ENCODE results near the gene SLC6A15.
A peak's percentile ranks its signal among the peaks of the same experiment; 100 is the strongest.

The SLC6A15 gene

GRCh38 chr12:84874825-84875139 is 37.8 kb downstream of the SLC6A15 start:
- no peak for DNase-seq (ENCODE audit: low spot score)

- peak; percentile 52 for DNase-seq (ENCODE audit: low spot score)
Measured at GRCh38 chr12:84874125-84874824, 38.3 kb downstream of the SLC6A15 start.

GRCh38 chr12:84862186-84862585 is 50.4 kb downstream of the SLC6A15 start:
- DNase-seq (ENCODE audit: low spot score): no peak

GRCh38 chr12:84860718-84861117 is 51.9 kb downstream of the SLC6A15 start:
- no peak for DNase-seq (ENCODE audit: low spot score)

GRCh38 chr12:84858796-84859195 is 53.8 kb downstream of the SLC6A15 start:
- no peak for DNase-seq (ENCODE audit: low spot score)

- peak; percentile 1 for DNase-seq (ENCODE audit: low spot score)
Measured at GRCh38 chr12:84857525-84858208, 54.9 kb downstream of the SLC6A15 start.

GRCh38 chr12:84856156-84856900 is 56.3 kb downstream of the SLC6A15 start:
- peak; percentile 9 for DNase-seq (ENCODE audit: low spot score)

- DNase-seq (ENCODE audit: low spot score): no peak
Measured at GRCh38 chr12:84843593-84844144, 68.9 kb downstream of the SLC6A15 start.

- DNase-seq (ENCODE audit: low spot score): peak; percentile 39
Measured at GRCh38 chr12:84842406-84843013, 70.1 kb downstream of the SLC6A15 start.

- no peak for DNase-seq (ENCODE audit: low spot score)
Measured at GRCh38 chr12:84841591-84841990, 71.0 kb downstream of the SLC6A15 start.

GRCh38 chr12:84840356-84840755 is 72.2 kb downstream of the SLC6A15 start:
- no peak for DNase-seq (ENCODE audit: low spot score)

GRCh38 chr12:84826925-84827324 is 85.7 kb downstream of the SLC6A15 start:
- DNase-seq (ENCODE audit: low spot score): no peak

- DNase-seq (ENCODE audit: low spot score): no peak
Measured at GRCh38 chr12:84825149-84825548, 87.5 kb downstream of the SLC6A15 start.

GRCh38 chr12:84822525-84822924 is 90.1 kb downstream of the SLC6A15 start:
- DNase-seq (ENCODE audit: low spot score): no peak

- no peak for DNase-seq (ENCODE audit: low spot score)
Measured at GRCh38 chr12:84816916-84817695, 95.5 kb downstream of the SLC6A15 start.

- DNase-seq (ENCODE audit: low spot score): no peak
Measured at GRCh38 chr12:84814664-84815245, 97.8 kb downstream of the SLC6A15 start.

- DNase-seq (ENCODE audit: low spot score): no peak
Measured at GRCh38 chr12:84813780-84814663, 98.6 kb downstream of the SLC6A15 start.

- DNase-seq (ENCODE audit: low spot score): no peak
Measured at GRCh38 chr12:84811291-84811690, 101.3 kb downstream of the SLC6A15 start.

GRCh38 chr12:84810611-84811010 is 102.0 kb downstream of the SLC6A15 start:
- DNase-seq (ENCODE audit: low spot score): no peak

Data from kidney tubule cell (primary cell).